Skeletal muscle cell (primary cell): ENCODE data around the gene DOCK1.

Experiments
- DNase-seq: peaks from one replicate; pipeline ENCODE4 v3.0.0-alpha.2; 2010; ENCODE audit warnings: low read depth
- H3K4me3 ChIP-seq: 2 replicates; pipeline ENCODE4 v1.5.1; 2011; ENCODE audit warnings: low read depth, mild to moderate bottlenecking, control low read depth, low read length, moderate library complexity

Gene DOCK1

GRCh38 chr10:126977216-126977615, 72.0 kb downstream of the DOCK1 start:
- no peak for DNase-seq
- H3K4me3 ChIP-seq: no peak overlapping the region

GRCh38 chr10:126979311-126979710, 74.1 kb downstream of the DOCK1 start:
- DNase-seq: no peak
- H3K4me3 ChIP-seq: no peak overlapping the region

DNA sequence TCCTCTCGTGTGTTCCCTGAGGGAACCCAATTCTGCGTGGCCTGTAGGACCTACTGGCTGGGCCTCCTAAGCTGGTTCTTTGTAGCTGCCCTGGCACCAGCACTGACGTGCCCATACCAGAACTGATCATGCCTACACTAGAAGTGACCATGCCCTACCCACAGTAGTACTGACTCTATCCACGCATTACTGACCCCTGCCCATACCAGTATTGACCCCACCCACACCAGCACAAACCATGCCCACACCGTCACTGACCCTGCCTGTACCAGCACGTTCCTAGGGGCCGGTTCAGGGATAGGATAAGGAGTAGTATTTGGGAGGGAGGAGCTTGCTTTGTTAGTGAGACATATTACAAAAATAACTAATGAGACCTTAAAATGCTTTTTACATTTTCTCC, 88.0 kb downstream of the DOCK1 start:
- no peak for DNase-seq
- no peak overlapping the region for H3K4me3 ChIP-seq

DNA sequence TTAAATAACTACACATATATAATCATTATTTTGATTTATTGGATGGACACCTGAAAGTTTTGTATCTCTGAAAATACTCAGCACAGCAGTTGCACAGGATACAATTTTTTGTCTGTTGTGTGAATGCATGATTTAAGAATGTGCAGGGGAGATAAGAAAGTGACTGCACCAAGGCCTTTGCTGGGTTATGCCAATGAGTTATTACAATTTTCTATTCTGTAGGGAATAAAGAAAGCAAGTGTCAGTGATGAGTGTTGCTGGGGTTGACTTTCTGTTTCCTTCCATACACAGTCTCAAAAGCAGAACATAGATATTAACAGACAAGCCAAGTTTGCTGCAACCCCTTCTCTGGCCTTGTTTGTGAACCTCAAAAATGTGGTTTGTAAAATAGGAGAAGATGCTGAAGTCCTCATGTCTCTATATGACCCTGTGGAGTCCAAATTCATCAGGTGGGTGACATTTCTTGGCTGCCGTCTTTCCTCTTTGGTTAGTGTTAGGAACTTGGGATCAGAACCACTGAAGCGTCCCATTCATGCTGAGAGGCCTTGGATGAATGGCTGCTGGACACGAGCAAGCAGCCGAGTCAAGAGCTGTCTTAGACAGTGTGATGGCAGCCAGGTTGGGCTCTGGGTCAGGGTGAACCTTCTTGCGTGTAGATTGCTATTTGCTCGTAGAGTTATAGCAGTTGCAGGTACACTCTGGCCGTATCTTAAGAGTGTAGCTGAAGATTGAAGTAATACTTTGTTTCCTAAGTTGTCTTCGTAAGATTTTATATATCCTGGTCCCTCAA, 92.8 kb downstream of the DOCK1 start:
- DNase-seq: no peak
- no peak overlapping the region for H3K4me3 ChIP-seq

DNA sequence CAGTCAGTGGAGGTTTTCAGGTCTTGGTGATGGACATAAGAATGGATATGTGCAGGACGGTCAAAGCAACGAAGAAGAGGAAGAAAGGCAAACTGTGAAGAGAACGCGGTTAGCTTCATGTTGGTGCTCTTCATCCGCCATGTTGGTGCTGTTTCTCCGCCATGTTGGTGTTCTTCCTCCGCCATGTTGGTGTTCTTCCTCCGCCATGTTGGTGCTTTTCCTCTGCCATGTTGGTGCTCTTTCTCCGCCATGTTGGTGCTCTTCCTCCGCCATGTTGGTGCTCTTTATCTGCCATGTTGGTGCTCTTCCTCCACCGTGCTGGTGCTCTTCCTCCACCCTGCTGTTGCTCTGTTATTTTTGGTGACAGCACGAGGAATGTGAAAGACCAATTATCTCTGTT, 95.4 kb downstream of the DOCK1 start:
- no peak overlapping the region for H3K4me3 ChIP-seq

GRCh38 chr10:127003032-127003685, 97.9 kb downstream of the DOCK1 start:
- H3K4me3 ChIP-seq: no peak overlapping the region
- no peak for DNase-seq

More for the DNA sequence above, 95.4 kb downstream of the DOCK1 start:
- no peak for DNase-seq

DNA sequence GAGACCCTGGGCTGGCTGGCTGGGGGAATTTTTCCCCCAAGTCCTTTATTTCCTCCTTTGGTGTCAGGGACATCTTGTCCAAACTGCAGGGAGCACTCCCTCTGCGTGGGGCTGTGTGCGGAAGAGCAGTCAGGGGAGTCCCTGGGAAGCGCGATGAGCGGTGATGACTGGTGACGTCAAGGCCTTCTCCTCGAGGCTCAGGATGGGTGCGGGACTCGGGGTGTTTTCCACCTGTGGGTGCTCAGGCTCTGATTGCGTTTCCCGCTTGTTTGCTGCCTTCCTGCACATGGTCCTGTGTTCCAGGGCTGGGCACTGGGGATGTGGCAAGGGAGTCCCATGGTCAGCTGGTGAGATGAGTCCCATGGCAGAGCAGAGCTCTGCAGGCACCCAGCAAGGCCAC, 101.2 kb downstream of the DOCK1 start:
- no peak for DNase-seq
- H3K4me3 ChIP-seq: no peak overlapping the region

DNA sequence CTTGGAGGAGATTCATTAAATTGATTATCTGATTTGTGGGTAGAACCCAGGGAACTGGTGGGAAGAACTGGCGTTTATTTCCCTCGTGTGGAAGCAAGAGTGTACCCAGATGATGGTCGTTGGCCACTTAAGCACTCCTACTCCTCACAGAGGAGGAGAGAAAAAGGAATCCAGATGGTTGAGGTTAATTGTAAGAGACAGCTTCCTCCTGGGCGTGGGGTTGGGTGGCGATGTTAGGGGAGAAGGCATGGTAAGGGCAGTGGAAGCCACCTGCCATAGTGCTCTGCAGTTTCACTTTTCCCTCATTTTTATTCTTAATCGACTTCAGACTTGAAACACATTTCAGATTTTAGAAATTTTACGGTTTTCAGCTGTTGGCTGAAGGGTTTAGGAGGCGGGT, 104.1 kb downstream of the DOCK1 start:
- DNase-seq: no peak

GRCh38 chr10:127011174-127011573, 105.9 kb downstream of the DOCK1 start:
- no peak for DNase-seq

More for the DNA sequence above, 104.1 kb downstream of the DOCK1 start:
- H3K4me3 ChIP-seq: no peak overlapping the region

GRCh38 chr10:127012071-127012768, 107.0 kb downstream of the DOCK1 start:
- no peak overlapping the region for H3K4me3 ChIP-seq
- no peak for DNase-seq

More at GRCh38 chr10:127011174-127011573, 105.9 kb downstream of the DOCK1 start:
- no peak overlapping the region for H3K4me3 ChIP-seq

DNA sequence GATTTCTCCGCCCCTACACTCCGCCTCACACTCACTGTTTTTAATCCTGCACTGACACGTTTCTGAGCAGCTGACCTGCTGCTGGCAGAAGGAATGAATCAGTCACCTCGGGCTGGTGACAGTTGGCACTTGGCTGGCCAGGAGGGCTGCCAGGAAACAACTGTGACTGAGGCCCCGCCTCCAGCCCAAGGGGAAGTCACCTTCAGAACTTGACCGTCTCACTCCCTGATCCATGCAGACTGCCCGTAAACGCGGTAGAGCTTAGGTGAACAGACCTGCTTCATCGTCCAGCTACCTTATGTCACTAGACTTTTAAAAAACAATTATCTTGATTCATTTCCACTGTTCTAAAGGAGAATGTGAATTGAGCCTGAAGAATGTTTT, 107.5 kb downstream of the DOCK1 start:
- H3K4me3 ChIP-seq: no peak overlapping the region
- no peak for DNase-seq

- DNase-seq: no peak
- H3K4me3 ChIP-seq: no peak overlapping the region
Observed at GRCh38 chr10:127013211-127013656, 108.0 kb downstream of the DOCK1 start.

GRCh38 chr10:127013691-127014473, 108.7 kb downstream of the DOCK1 start:
- DNase-seq: no peak
- no peak overlapping the region for H3K4me3 ChIP-seq

- H3K4me3 ChIP-seq: no peak overlapping the region
- DNase-seq: no peak
Observed at GRCh38 chr10:127014671-127015070, 109.4 kb downstream of the DOCK1 start.

- DNase-seq: no peak
Observed at GRCh38 chr10:127015373-127015772, 110.1 kb downstream of the DOCK1 start.

GRCh38 chr10:127016331-127016730, 111.1 kb downstream of the DOCK1 start:
- DNase-seq: no peak
- H3K4me3 ChIP-seq: no peak overlapping the region

More at GRCh38 chr10:127015373-127015772, 110.1 kb downstream of the DOCK1 start:
- H3K4me3 ChIP-seq: no peak overlapping the region

- peak; percentile 25 for DNase-seq
- no peak overlapping the region for H3K4me3 ChIP-seq
Observed at GRCh38 chr10:127017541-127018297, 112.5 kb downstream of the DOCK1 start.

- no peak overlapping the region for H3K4me3 ChIP-seq
- DNase-seq: no peak
Observed at GRCh38 chr10:127018298-127018650, 113.0 kb downstream of the DOCK1 start.

- no peak overlapping the region for H3K4me3 ChIP-seq
- DNase-seq: no peak
Observed at GRCh38 chr10:127018766-127019165, 113.5 kb downstream of the DOCK1 start.
